Right lobe of liver (tissue), 4 donors: ENCODE data around the gene NCK1.

ENCODE experiments used
- CTCF ChIP-seq, 4 donors: fragments of 200-600 bp in 3 of 4; fragments of 450-650 bp in 1 of 4; IDR thresholded peaks; one replicate each; pipeline versions ENCODE4 v1.5.1 to v1.8.0; 2016 to 2022; ENCODE audit warnings: antibody characterized with exemption in 4 of 4, mild to moderate bottlenecking in 2 of 4
- POLR2A ChIP-seq: fragments of 450-650 bp; IDR thresholded peaks from one replicate; pipeline ENCODE4 v1.6.1; 2017; ENCODE audit warnings: antibody characterized with exemption, mild to moderate bottlenecking
- donor health status: DM: no; HTN: no; CAD: no.
- donor health status: DM: no; HTN: no; CAD: no.
- donor health status: DM: no; HTN: yes; CAD: no.

DNA sequence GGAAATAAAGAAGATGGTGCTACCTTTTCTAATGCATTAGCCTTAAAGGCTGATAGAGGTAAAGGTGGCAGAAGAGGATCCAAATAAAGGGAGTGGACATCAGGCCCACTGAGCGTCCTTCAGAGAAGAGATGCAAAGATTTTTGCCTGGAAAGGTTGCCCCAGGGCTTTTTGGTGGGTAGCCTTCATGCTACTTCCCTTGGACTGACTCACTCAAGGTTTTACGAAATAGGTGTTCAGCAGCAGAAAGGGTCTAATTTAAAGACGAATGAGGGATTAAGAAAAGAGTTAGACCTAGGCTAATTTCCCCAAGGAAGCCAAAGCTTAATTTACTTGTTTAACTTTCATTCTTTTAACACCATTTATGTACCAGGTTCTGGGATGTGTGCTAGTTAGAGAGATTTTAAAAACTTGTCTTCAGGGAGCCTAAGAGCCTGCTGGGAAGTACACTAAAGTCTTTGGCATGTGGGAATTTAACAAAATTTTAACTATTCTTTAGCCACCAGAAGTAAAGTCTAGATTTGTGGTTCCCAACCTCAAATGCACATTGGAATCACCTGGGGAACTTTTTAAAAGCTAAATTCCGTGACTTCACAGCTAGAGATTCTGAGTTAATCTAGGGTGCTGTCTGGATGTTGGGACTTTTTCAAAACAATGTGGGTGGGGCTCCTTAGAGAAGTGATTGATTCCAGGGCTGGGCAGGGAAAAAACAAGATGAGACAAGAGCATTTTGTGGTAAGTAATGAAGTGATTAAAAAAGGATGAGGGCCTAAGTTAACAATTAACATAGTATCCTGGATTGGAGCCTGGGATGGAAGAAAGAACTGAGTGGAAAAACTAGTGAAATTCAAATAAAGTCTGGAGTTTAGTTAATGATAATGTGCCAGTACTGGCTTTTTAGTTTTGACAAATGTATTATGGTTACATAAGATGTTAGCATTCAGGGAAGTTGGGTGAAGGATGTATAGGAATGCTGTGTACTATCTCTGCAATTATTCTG lies 99.1 kb downstream of the NCK1 start:
- TF ChIP-seq CTCF (IDR thresholded peaks at IDR 0.05) (no peak), POLR2A (no peak)
